Nephron (organoid): Measurements from ENCODE around the gene TMEM129.

ENCODE experiments used
- H3K27ac Mint-ChIP-seq, 3 experiments: 2 replicates each; pipeline ENCODE4 v1.8.0; 2020; ENCODE audit warnings: mixed read lengths in 3 of 3, mild to moderate bottlenecking in 2 of 3, moderate library complexity in 1 of 3
- H3K27me3 Mint-ChIP-seq: 2 replicates; pipeline ENCODE4 v1.8.0; 2021; ENCODE audit warnings: low read depth, mild to moderate bottlenecking, moderate library complexity, mixed read lengths
- H3K36me3 Mint-ChIP-seq: 2 replicates; pipeline ENCODE4 v1.8.0; 2020; ENCODE audit warnings: low read depth, mixed read lengths
- H3K4me1 Mint-ChIP-seq: 2 replicates; pipeline ENCODE4 v1.8.0; 2020; ENCODE audit warnings: mixed read lengths
- H3K4me3 Mint-ChIP-seq, 3 experiments: 2 replicates each; pipeline ENCODE4 v1.8.0; 2020; ENCODE audit warnings: mild to moderate bottlenecking in 3 of 3, mixed read lengths in 3 of 3, moderate library complexity in 2 of 3
- H3K9me3 Mint-ChIP-seq: 2 replicates; pipeline ENCODE4 v1.8.0; 2020; ENCODE audit warnings: mixed read lengths
- CTCF ChIP-seq, 3 experiments: fragments of 200-600 bp; sonication (generic); IDR thresholded peaks; one replicate each; pipeline ENCODE4 v1.5.0; 2021; ENCODE audit warnings: antibody characterized with exemption in 3 of 3; ENCODE audit not compliant: unreplicated experiment in 3 of 3

TMEM129 gene

DNA sequence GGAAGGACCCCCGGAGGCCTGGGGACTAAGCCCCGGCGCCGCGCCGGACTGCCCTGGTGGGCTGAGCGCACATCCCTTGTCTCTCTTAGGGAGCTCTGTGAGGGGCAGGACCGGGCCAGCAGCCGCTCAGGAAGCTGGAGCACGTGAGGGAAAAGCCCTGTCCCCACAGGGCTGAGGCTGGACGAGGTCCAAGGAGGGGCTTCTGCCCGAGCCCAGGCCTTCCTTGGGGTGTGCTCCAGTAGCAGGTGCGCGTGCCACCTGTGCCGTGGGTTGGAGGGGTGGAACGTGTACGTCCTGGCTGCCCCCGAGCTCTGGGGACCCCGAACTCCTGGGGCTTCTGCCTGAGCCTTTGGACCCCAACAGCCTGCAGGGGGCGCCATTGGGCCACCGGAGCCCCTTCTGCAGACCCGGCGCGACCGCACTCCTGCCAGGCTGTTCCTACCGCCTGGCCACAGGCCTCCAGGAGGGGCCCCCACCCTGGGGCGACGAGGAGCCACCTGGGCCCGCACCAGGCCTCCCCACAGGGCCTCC, 27.4 kb upstream of the TMEM129 start:
- Mint-ChIP-seq H3K4me3 (no peak overlapping the region), H3K36me3 (peaks cover 6% of the 10 kb centered on the region), H3K4me1 (no peaks in the 10 kb centered on the region), H3K9me3 (no peaks in the 10 kb centered on the region), H3K27me3 (no peaks in the 10 kb centered on the region), H3K27ac (no peak overlapping the region)
- TF ChIP-seq CTCF (IDR thresholded peaks at IDR 0.05; ENCODE audit: unreplicated experiment in 3 of 3) = peak; percentile 88 to 95 (median 91)

DNA sequence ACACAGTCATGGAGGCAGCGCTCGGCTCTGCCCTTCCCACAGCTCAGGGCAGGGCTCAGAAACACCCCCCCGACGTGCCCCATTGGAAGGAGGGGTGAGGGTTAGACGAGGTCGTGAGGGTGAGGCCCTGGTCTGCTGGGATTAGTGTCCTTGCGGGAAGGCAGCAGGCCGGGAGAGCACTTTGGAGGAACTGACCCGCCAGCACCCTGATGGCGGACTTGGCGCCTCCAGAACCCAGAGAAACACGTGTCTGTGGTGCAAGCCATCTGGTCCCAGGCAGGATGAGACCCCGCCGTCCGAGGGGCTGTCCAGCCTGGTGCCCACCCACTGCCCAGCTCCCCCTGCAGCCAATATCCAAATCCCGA, 26.5 kb upstream of the TMEM129 start:
- no peak for TF ChIP-seq CTCF (IDR thresholded peaks at IDR 0.05; ENCODE audit: unreplicated experiment in 3 of 3)
- no peaks in the 10 kb centered on the region for H3K27me3 Mint-ChIP-seq

DNA sequence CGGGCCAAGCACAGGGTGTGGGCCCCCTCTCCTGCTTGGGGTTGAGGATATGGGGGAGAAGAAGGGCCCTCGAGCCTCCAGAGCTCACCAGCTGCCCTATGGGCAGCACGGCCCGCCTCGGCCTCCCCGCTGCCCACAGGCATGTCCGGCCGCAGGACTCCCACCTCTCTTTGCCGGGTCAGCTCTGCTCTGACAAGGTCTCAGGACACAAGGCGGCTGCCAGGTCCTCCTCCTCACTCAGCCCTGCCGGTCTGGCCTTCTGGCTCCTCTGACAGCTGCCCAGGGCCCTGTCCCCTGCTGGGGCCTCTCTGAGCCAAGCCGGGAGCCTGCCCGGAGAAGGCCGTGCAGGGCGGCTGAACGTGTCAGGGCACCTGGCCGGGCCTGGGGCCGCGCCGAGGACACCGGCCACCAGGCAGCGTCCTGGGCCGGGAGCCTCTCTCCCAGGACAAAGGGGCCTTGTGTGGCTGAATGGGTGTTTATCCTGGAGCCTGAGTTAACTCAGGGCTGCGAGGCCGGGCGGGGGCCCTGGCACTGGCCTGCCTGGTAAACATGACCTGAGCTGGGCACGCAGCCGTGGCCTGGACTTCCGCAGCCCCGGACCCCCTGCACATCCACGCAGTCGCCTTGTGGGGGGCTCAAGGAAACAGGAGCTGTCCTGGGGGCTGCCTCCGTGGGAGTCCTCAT, 25.9 kb upstream of the TMEM129 start:
- no peak for TF ChIP-seq CTCF (IDR thresholded peaks at IDR 0.05; ENCODE audit: unreplicated experiment in 3 of 3)

More for the DNA sequence above, 26.5 kb upstream of the TMEM129 start:
- no peaks in the 10 kb centered on the region for H3K9me3 Mint-ChIP-seq
- peaks cover 8% of the 10 kb centered on the region for H3K36me3 Mint-ChIP-seq
- no peak overlapping the region for H3K4me3 Mint-ChIP-seq
- no peak overlapping the region for H3K27ac Mint-ChIP-seq
- H3K4me1 Mint-ChIP-seq = no peaks in the 10 kb centered on the region

DNA sequence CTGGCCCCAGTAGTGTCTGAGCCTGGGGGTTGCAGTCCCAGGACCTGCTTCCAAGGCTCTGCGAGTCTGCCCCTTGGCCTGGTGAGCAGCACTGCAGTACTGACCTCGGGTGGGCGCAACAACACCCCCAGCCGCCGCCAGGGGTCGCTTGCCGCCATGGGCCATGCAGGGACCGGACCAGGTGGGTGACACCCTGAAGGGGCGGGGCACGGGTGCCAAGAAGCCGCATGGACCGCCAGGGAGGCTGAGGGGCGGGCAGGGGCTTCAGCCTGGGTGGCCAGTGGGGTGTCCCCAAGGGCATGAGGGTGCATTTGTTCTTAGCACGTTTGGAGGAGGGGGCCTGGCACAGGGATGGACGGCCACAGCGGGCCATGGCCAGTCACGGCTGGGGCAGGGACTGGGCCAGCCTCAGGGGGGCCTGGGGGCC, 25.2 kb upstream of the TMEM129 start:
- Mint-ChIP-seq H3K36me3 (peaks cover 15% of the 10 kb centered on the region), H3K27me3 (no peaks in the 10 kb centered on the region), H3K4me1 (no peaks in the 10 kb centered on the region), H3K27ac (no peak overlapping the region), H3K9me3 (no peaks in the 10 kb centered on the region), H3K4me3 (no peak overlapping the region)
- TF ChIP-seq CTCF (IDR thresholded peaks at IDR 0.05; ENCODE audit: unreplicated experiment in 3 of 3) = peak; percentile 81 to 94 (median 92)

More for the DNA sequence above, 25.9 kb upstream of the TMEM129 start:
- Mint-ChIP-seq H3K36me3 (peaks cover 8% of the 10 kb centered on the region), H3K27ac (no peak overlapping the region), H3K27me3 (no peaks in the 10 kb centered on the region), H3K4me3 (no peak overlapping the region), H3K9me3 (no peaks in the 10 kb centered on the region), H3K4me1 (no peaks in the 10 kb centered on the region)

DNA sequence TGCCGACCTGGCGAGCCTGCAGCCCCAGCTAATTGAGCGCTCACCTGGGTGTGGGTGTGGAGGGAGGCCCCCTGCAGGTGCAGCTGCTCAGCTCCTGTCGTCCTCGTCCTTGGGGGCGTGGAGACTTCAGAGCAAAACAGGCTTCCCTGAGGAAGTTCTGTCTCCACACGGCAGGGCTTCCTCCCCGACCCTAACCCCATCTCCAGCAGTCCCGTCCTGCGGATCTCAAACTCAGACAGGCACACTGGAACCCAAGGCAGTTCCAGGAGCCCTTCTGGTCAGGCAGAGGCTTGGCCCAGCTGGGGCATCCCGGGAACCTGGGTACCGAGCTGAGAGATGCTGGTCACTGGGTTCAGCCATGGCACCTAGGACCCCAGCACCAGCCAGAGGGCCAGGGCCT, 24.6 kb upstream of the TMEM129 start:
- H3K27ac Mint-ChIP-seq = no peak overlapping the region
- no peak overlapping the region for H3K4me3 Mint-ChIP-seq
- no peaks in the 10 kb centered on the region for H3K27me3 Mint-ChIP-seq
- H3K36me3 Mint-ChIP-seq = peaks cover 18% of the 10 kb centered on the region
- H3K9me3 Mint-ChIP-seq = no peaks in the 10 kb centered on the region
- H3K4me1 Mint-ChIP-seq = no peaks in the 10 kb centered on the region
- no peak for TF ChIP-seq CTCF (IDR thresholded peaks at IDR 0.05; ENCODE audit: unreplicated experiment in 3 of 3)

GRCh38 chr4:1745165-1745564, 24.0 kb upstream of the TMEM129 start:
- H3K4me3 Mint-ChIP-seq = no peak overlapping the region
- H3K4me1 Mint-ChIP-seq = no peaks in the 10 kb centered on the region
- TF ChIP-seq CTCF (IDR thresholded peaks at IDR 0.05; ENCODE audit: unreplicated experiment in 3 of 3) = no peak
- no peaks in the 10 kb centered on the region for H3K9me3 Mint-ChIP-seq
- H3K27me3 Mint-ChIP-seq = no peaks in the 10 kb centered on the region
- H3K27ac Mint-ChIP-seq = no peak overlapping the region
- peaks cover 20% of the 10 kb centered on the region for H3K36me3 Mint-ChIP-seq
